PC-9 (cell line): ENCODE results near the gene SPCS3. TPM values are rescaled to one million over a fixed set of nuclear protein-coding genes. Genes with fewer than 3 reads are reported as not detected.
A peak's percentile ranks its signal among the peaks of the same experiment; 100 is the strongest.

Experiments
- BruUV-seq: library from RNA; stranded (reverse); fragments of 400-500 nt; replicated peaks from 2 replicates; lab custom pipeline; 2021; lab: Mats Ljungman, UMichigan
- CTCF ChIA-PET: fragments of 300-600 bp; sonication (Branson Sonifier 250); formaldehyde crosslinking; loops from one replicate; lab custom pipeline; 2022; ENCODE audit warnings: antibody characterized with exemption; lab: Charles Lee
- POLR2A ChIA-PET: fragments of 300-600 bp; sonication (Branson Sonifier 250); formaldehyde crosslinking; loops from one replicate; lab custom pipeline; 2022; ENCODE audit warnings: antibody characterized with exemption; ENCODE audit not compliant: unreplicated experiment; lab: Charles Lee
- DNase-seq, 2 experiments: peaks; one replicate each; pipeline versions ENCODE4 v3.0.0 to v3.0.0-alpha.2; 2015 to 2022; ENCODE audit warnings: mixed read lengths in 1 of 2
- H2AFZ ChIP-seq: fragments of 200-600 bp; sonication (generic); 2 replicates; pipeline ENCODE4 v1.8.1; 2017; ENCODE audit warnings: antibody characterized with exemption
- H3F3A ChIP-seq: fragments of 200-600 bp; sonication (generic); 2 replicates; pipeline ENCODE4 v1.8.1; 2017; ENCODE audit warnings: antibody characterized with exemption, mild to moderate bottlenecking, low read depth; ENCODE audit not compliant: insufficient read depth
- H3K27ac ChIP-seq: fragments of 200-600 bp; sonication (generic); 2 replicates; pipeline ENCODE4 v1.6.1; 2016; ENCODE audit warnings: mixed run types
- H3K27me3 ChIP-seq: fragments of 200-600 bp; sonication (generic); 2 replicates; pipeline ENCODE4 v1.6.1; 2016; ENCODE audit warnings: low read depth, mixed run types; ENCODE audit not compliant: insufficient read depth
- H3K36me3 ChIP-seq: fragments of 200-600 bp; sonication (generic); 2 replicates; pipeline ENCODE4 v1.6.1; 2016; ENCODE audit warnings: low read depth, mixed run types
- H3K4me1 ChIP-seq: fragments of 200-600 bp; sonication (generic); replicated peaks from 2 replicates; pipeline ENCODE4 v1.6.1; 2016; ENCODE audit warnings: mixed run types; ENCODE audit not compliant: insufficient read depth
- H3K4me2 ChIP-seq: fragments of 200-600 bp; sonication (generic); 2 replicates; pipeline ENCODE4 v1.6.1; 2017; ENCODE audit warnings: mixed run types
- H3K4me3 ChIP-seq: fragments of 200-600 bp; sonication (generic); 2 replicates; pipeline ENCODE4 v1.6.1; 2016; ENCODE audit warnings: mixed run types
- H3K79me2 ChIP-seq: fragments of 200-600 bp; sonication (generic); 2 replicates; pipeline ENCODE4 v1.6.1; 2017; ENCODE audit warnings: low read depth, mixed run types
- H3K9me2 ChIP-seq: fragments of 200-600 bp; sonication (generic); 2 replicates; pipeline ENCODE4 v1.8.1; 2017; ENCODE audit warnings: mild to moderate bottlenecking; ENCODE audit not compliant: insufficient read depth
- H3K9me3 ChIP-seq: fragments of 200-600 bp; sonication (generic); 2 replicates; pipeline ENCODE4 v1.8.1; 2016; ENCODE audit warnings: low read depth; ENCODE audit not compliant: insufficient read depth
- H4K20me1 ChIP-seq: fragments of 200-600 bp; sonication (generic); 2 replicates; pipeline ENCODE4 v1.8.1; 2017; ENCODE audit not compliant: insufficient read depth
- EZH2 ChIP-seq: fragments of 200-600 bp; sonication (generic); IDR thresholded peaks from 2 replicates; pipeline ENCODE4 v1.8.0; 2017; ENCODE audit warnings: antibody characterized with exemption, low read depth
- intact Hi-C: fragments of 100-400 bp; cut with micrococcal nuclease; formaldehyde crosslinking; loops from one replicate; pipeline ENCODE4 v1.10.0; 2022; ENCODE audit not compliant: unreplicated experiment
- total RNA-seq: library from RNA; stranded (reverse); gene quantifications from 2 replicates; pipeline ENCODE4 v1.2.3, GENCODE V29; 2021
- TF ChIP-seq, protein P1 (sequence below): fragments of 200-600 bp; sonication (generic); conservative IDR thresholded peaks from 2 replicates; pipeline ENCODE4 v1.6.1; 2017; ENCODE audit warnings: mixed run types, antibody characterized with exemption, mild to moderate bottlenecking, moderate library complexity

The SPCS3 gene
- total RNA-seq, 1 experiment from 2014 or later = 107 TPM

DNA sequence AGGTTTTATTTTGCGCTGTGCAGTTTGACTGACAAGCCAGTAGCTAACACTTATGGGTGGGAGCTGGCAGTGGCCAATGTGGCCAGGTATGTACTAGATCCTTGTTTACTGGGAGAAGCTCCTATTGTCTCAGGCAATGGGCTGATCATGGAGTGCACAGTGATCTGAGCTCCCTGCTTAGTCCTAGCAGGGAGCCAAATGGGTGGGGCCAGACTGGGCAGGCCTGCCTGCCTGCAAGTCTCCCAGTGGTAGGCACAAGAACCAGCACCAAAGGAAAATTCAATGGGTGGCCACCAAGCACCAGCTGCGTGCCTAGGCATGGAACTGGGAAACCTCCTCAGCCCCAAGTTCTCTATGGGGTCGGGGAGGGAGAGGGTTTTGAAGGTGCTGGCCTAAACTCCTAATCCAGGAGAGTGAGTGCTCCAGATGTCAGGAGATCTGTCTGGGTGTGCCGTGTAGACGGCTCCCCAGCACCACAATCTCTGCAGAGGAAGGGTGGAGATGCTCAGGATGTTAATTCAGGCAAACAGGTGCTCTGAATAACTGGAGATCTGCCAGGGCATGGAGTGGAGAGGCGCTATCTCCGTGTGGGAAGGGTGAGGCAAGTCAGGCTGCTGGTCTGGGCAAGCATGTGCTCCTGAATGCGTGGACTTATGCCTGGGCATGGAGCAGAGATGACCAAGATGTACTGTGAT, 48.2 kb downstream of the SPCS3 start:
- H3K9me2 ChIP-seq = no peaks in the 10 kb centered on the region
- no TSS peak for BruUV-seq
- no peaks in the 10 kb centered on the region for H3K27me3 ChIP-seq
- no peaks in the 10 kb centered on the region for H3K9me3 ChIP-seq
- H3K79me2 ChIP-seq = no peaks in the 10 kb centered on the region
- H3K36me3 ChIP-seq = no peaks in the 10 kb centered on the region
- intact Hi-C loops = no loop called here
- no peaks in the 10 kb centered on the region for H3F3A ChIP-seq
- H3K27ac ChIP-seq = no peak overlapping the region
- TF ChIP-seq EZH2 = no peak
- TF ChIP-seq, protein P1, sequence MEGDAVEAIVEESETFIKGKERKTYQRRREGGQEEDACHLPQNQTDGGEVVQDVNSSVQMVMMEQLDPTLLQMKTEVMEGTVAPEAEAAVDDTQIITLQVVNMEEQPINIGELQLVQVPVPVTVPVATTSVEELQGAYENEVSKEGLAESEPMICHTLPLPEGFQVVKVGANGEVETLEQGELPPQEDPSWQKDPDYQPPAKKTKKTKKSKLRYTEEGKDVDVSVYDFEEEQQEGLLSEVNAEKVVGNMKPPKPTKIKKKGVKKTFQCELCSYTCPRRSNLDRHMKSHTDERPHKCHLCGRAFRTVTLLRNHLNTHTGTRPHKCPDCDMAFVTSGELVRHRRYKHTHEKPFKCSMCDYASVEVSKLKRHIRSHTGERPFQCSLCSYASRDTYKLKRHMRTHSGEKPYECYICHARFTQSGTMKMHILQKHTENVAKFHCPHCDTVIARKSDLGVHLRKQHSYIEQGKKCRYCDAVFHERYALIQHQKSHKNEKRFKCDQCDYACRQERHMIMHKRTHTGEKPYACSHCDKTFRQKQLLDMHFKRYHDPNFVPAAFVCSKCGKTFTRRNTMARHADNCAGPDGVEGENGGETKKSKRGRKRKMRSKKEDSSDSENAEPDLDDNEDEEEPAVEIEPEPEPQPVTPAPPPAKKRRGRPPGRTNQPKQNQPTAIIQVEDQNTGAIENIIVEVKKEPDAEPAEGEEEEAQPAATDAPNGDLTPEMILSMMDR = no peak
- H4K20me1 ChIP-seq = no peaks in the 10 kb centered on the region
- ChIA-PET POLR2A (no interaction called here), CTCF (no interaction called here)
- H3K4me3 ChIP-seq = no peak overlapping the region
- H3K4me2 ChIP-seq = no peak overlapping the region
- no peaks in the 10 kb centered on the region for H3K4me1 ChIP-seq
- no peak for DNase-seq
- no peak overlapping the region for H2AFZ ChIP-seq

DNA sequence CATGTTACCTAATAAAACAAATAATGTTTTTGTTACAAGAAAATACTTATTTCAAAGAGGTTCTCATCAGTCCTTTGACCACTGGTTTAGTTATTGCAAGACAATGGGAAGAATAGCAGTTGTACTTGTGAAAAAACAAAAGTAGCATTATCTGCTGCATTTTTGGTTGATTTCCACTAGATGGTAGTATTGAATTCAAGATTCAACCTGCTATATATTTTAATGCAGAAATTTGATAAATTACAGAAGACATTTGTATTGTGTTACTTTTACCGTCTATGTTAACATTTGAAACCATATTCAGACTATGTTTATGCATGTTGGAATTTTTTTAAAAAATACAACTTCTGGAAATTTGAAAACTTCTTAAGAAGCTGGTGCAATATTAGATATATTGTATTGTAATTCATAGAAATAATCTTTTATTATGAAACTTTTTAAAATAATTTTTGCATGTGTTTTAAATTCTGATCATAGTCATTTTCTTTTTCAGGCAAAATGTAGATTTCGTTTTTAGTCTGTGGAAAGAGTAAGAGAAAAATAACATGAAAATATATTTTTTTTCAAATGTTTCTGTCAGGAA, 56.4 kb downstream of the SPCS3 start:
- intact Hi-C loops = loop anchor here (1.0 to 10.0 kb wide), 5 partner anchors 191 to 1179 kb away; no protein-coding TSS in a partner anchor
- TF ChIP-seq EZH2 = no peak
- TF ChIP-seq, protein P1 = peak; percentile 62
- H3K27ac ChIP-seq = no peak overlapping the region
- no peaks in the 10 kb centered on the region for H3K79me2 ChIP-seq
- no TSS peak for BruUV-seq
- no peaks in the 10 kb centered on the region for H3F3A ChIP-seq
- no peak for DNase-seq
- H3K36me3 ChIP-seq = no peaks in the 10 kb centered on the region
- H3K9me3 ChIP-seq = no peaks in the 10 kb centered on the region
- H4K20me1 ChIP-seq = no peaks in the 10 kb centered on the region
- ChIA-PET CTCF (no interaction called here), POLR2A (no interaction called here)
- H3K4me2 ChIP-seq = no peak overlapping the region
- no peaks in the 10 kb centered on the region for H3K27me3 ChIP-seq
- H3K4me3 ChIP-seq = no peak overlapping the region
- no peaks in the 10 kb centered on the region for H3K9me2 ChIP-seq
- no peak overlapping the region for H2AFZ ChIP-seq
- no peaks in the 10 kb centered on the region for H3K4me1 ChIP-seq

DNA sequence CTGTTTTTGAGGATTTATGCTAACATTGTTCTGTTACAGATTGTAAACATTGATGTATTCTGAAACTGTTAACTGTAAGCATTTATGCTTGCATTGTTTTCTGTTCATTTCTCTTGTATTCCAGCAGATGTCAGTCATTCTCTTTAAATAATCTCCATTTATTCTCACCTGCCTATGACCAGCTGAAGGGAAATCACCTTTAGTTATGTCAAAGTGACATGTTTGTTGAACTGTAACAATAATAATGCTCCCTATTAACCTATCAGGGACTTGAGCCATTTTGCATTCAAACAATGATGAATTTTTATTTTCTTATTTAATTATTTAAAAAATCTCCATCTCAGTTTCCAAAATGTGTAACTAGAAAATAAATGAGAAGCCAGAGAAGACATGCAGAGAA, 58.0 kb downstream of the SPCS3 start:
- Histone ChIP-seq H3F3A (no peaks in the 10 kb centered on the region), H3K4me3 (no peak overlapping the region), H3K79me2 (no peaks in the 10 kb centered on the region), H3K9me2 (no peaks in the 10 kb centered on the region), H3K9me3 (no peaks in the 10 kb centered on the region), H2AFZ (no peak overlapping the region), H3K27me3 (no peaks in the 10 kb centered on the region), H3K4me1 (no peaks in the 10 kb centered on the region), H3K4me2 (no peak overlapping the region), H4K20me1 (no peaks in the 10 kb centered on the region), H3K27ac (no peak overlapping the region), H3K36me3 (no peaks in the 10 kb centered on the region)
- CTCF ChIA-PET = interaction anchor here (1.6 kb wide), 1 partner anchor 669 kb away, joined by 13 read pairs; no protein-coding TSS in a partner anchor
- POLR2A ChIA-PET = no interaction called here
- TF ChIP-seq, protein P1 = peak; percentile 64
- TF ChIP-seq EZH2 = no peak
- no TSS peak for BruUV-seq
- DNase-seq = no peak
- intact Hi-C loops = loop anchor here (1.0 to 10.0 kb wide), 5 partner anchors 190 to 1177 kb away; no protein-coding TSS in a partner anchor
